NCI-H526 (cell line): ENCODE data around the gene THRSP.
"Not testable (repeated sequence)": the region's sequence is repeated elsewhere in the genome, so short reads cannot be mapped to it uniquely, and the experiment has no call there.

ENCODE experiments used
- DNase-seq, 2 experiments: peaks; one replicate each; lab custom pipeline; 2025; lab: John Stamatoyannopoulos, UW

The THRSP gene

GRCh38 chr11:78066471-78066870 is 2.8 kb downstream of the THRSP start:
- no peak for DNase-seq

GRCh38 chr11:78067704-78068103 is 4.0 kb downstream of the THRSP start:
- no peak for DNase-seq

- DNase-seq, result peak in 1 of 2 experiments; percentile 22
These were observed 5.8 kb downstream of the THRSP start for GRCh38 chr11:78069465-78069864.

GRCh38 chr11:78070621-78071020 is 7.0 kb downstream of the THRSP start:
- DNase-seq, result no peak

GRCh38 chr11:78071717-78072116 is 8.1 kb downstream of the THRSP start:
- no peak for DNase-seq

GRCh38 chr11:78072455-78072854 is 8.8 kb downstream of the THRSP start:
- DNase-seq, result no peak

GRCh38 chr11:78074756-78075155 is 11.1 kb downstream of the THRSP start:
- DNase-seq, result no peak

GRCh38 chr11:78076733-78077403 is 13.2 kb downstream of the THRSP start:
- DNase-seq, result no peak

- DNase-seq, result not testable (repeated sequence)
These were observed 13.9 kb downstream of the THRSP start for GRCh38 chr11:78077592-78077991.

GRCh38 chr11:78078218-78079167 is 14.8 kb downstream of the THRSP start:
- DNase-seq, result no peak

GRCh38 chr11:78079232-78080083 is 15.8 kb downstream of the THRSP start, which contains the start of gene NDUFC2:
TSS of gene NDUFC2 (minus strand) at chr11:78079862. CDS start at chr11:78079744, 118 bp downstream.
- DNase-seq, result peak; percentile 64 to 93

GRCh38 chr11:78080084-78080817 is 16.6 kb downstream of the THRSP start:
- DNase-seq, result no peak

GRCh38 chr11:78080818-78081495 is 17.3 kb downstream of the THRSP start:
- DNase-seq, result no peak

GRCh38 chr11:78081583-78081982 is 17.9 kb downstream of the THRSP start:
- no peak for DNase-seq

GRCh38 chr11:78082146-78082545 is 18.5 kb downstream of the THRSP start:
- no peak for DNase-seq

GRCh38 chr11:78083021-78083420 is 19.4 kb downstream of the THRSP start:
- no peak for DNase-seq

GRCh38 chr11:78084506-78084905 is 20.8 kb downstream of the THRSP start:
- DNase-seq, result not testable (repeated sequence)

GRCh38 chr11:78085972-78086371 is 22.3 kb downstream of the THRSP start:
- no peak for DNase-seq

- not testable (repeated sequence) for DNase-seq
These were observed 22.9 kb downstream of the THRSP start for GRCh38 chr11:78086521-78087074.

- no peak for DNase-seq
These were observed 30.6 kb downstream of the THRSP start for GRCh38 chr11:78094250-78094649.
